Measurements from ENCODE around the gene ZNF367. TPM values are rescaled to one million over a fixed set of nuclear protein-coding genes. Genes with fewer than 3 reads are reported as not detected.

The ZNF367 gene
- total and polyA plus RNA-seq, 2 of the 4 experiments (the other 2 are of a cell fraction) = 1.1 to 2.7 TPM

- Histone ChIP-seq H3K79me1 (ENCODE audit: low read depth in 1 of 2, low read length in 2 of 2) (peaks cover 25 to 40% of the 10 kb centered on the region in 2 experiments), H3K9me1 (ENCODE audit: insufficient read depth, low read length) (no peaks in the 10 kb centered on the region; the same call in 1 of the 2 replicates), H2BK15ac (ENCODE audit: low read depth, low read length) (no peak overlapping the region), H2BK20ac (ENCODE audit: low read depth, low read length) (no peak overlapping the region), H2AK5ac (ENCODE audit: low read depth, low read length) (no peak overlapping the region), H3K14ac (replicated peaks; ENCODE audit: low read depth, low read length) (no peak overlapping the region), H3K27ac (ENCODE audit: insufficient read depth, low read length) (no peak overlapping the region), H4K20me1 (ENCODE audit: insufficient read depth, low read length) (no peaks in the 10 kb centered on the region; the same call in 1 of the 2 replicates), H3K9me3 (ENCODE audit: control insufficient read depth, insufficient read depth, low read length) (no peaks in the 10 kb centered on the region), H2BK5ac (ENCODE audit: low read depth, low read length, poor library complexity, severe bottlenecking) (no peak overlapping the region), H3K18ac (ENCODE audit: low read depth, low read length) (no peak overlapping the region), H3K23ac (ENCODE audit: low read depth, low read length) (no peak overlapping the region), H3K56ac (ENCODE audit: extremely low read depth, insufficient read depth, low read length) (no peak overlapping the region), H4K91ac (ENCODE audit: insufficient read depth, low read depth, low read length) (no peak overlapping the region), H3K9ac (ENCODE audit: low read depth, low read length) (no peak overlapping the region), H3K4me1 (ENCODE audit: control insufficient read depth, insufficient read depth, low read length) (peaks cover 2% of the 10 kb centered on the region; the same call in 1 of the 2 replicates), H2AFZ (replicated peaks; ENCODE audit: low read length, poor library complexity) (no peak overlapping the region), H3K36me3 (ENCODE audit: control insufficient read depth, insufficient read depth, low read length) (no peaks in the 10 kb centered on the region), H4K5ac (ENCODE audit: low read depth, low read length) (no peak overlapping the region), H3K4me2 (ENCODE audit: low read depth, low read length) (no peak overlapping the region), H4K8ac (ENCODE audit: low read depth in 2 of 2, low read length in 2 of 2) (no peak overlapping the region; a peak in 1 of 4 replicates), H3K4ac (ENCODE audit: low read depth, low read length) (no peak overlapping the region), H2AK9ac (replicated peaks; ENCODE audit: low read depth, low read length, poor library complexity) (no peak overlapping the region), H2BK120ac (ENCODE audit: low read depth, low read length) (no peak overlapping the region), H3K27me3 (ENCODE audit: control insufficient read depth, insufficient read depth, low read length) (no peaks in the 10 kb centered on the region), H3K4me3 (ENCODE audit: insufficient read depth, low read depth, low read length) (no peak overlapping the region)
- POLR2A ChIA-PET (ENCODE audit: unreplicated experiment) = no interaction called here
- intact Hi-C loops (cut with micrococcal nuclease) = no loop called here
- dilution Hi-C loops (cut with HindIII; ENCODE audit: low sequenced_read_pairs, unreplicated experiment) = no loop called here
- WGBS, 2 experiments (ENCODE audit: extremely low coverage in 2 of 2, insufficient read length in 1 of 2) = no CpG with 5 or more reads among the region's 8 CpGs
- TF ChIP-seq CEBPB (IDR thresholded peaks at IDR 0.05; ENCODE audit: low read depth, low read length) (no peak), NFE2L2 (IDR thresholded peaks at IDR 0.05; ENCODE audit: low read depth, low read length) (no peak), USF2 (IDR thresholded peaks at IDR 0.05; ENCODE audit: low read depth, low read length) (no peak), RCOR1 (IDR thresholded peaks at IDR 0.05; ENCODE audit: insufficient replicate concordance, low read length) (no peak), SMC3 (IDR thresholded peaks at IDR 0.05; ENCODE audit: low read depth, low read length) (no peak), MAZ (IDR thresholded peaks at IDR 0.05; ENCODE audit: borderline replicate concordance, low read depth, low read length) (no peak), ELK1 (IDR thresholded peaks at IDR 0.05; ENCODE audit: borderline replicate concordance, low read depth, low read length) (no peak), RFX5 (IDR thresholded peaks at IDR 0.05; ENCODE audit: low read depth, low read length) (no peak), CTCF (conservative IDR thresholded peaks at IDR 0.05; ENCODE audit: low read depth, low read length) (no peak), MAFK (IDR thresholded peaks at IDR 0.05; ENCODE audit: low read depth, low read length) (no peak), BHLHE40 (IDR thresholded peaks at IDR 0.05; ENCODE audit: low read depth, low read length) (no peak)
- in situ Hi-C loops (cut with MboI; ENCODE audit: low sequenced_read_pairs) = loop anchor here (10.0 kb wide), 1 partner anchor 242 kb away; the partner anchor contains the start of gene PRXL2C
- DNase-seq = no peak
- BruUV-seq (replicated peaks) = no TSS peak
- no peak for ATAC-seq (ENCODE audit: low read depth)
- CTCF ChIA-PET = no interaction called here
Observed at GRCh38 chr9:96412174-96412913, 5.8 kb downstream of the ZNF367 start.

Measured in IMR-90 (cell line).